Endodermal cell (in vitro differentiated cells): ENCODE results near the gene GALNT9. TPM values are rescaled to one million over a fixed set of nuclear protein-coding genes. Genes with fewer than 3 reads are reported as not detected.

Source experiments
- DNase-seq: peaks from one replicate; pipeline ENCODE4 v3.0.0-alpha.2; 2017
- H3K27ac ChIP-seq: 2 replicates; pipeline ENCODE4 v1.5.1; 2013; ENCODE audit warnings: mild to moderate bottlenecking, low read depth, low read length, moderate library complexity
- H3K27me3 ChIP-seq: 2 replicates; pipeline ENCODE4 v1.6.1; 2013; ENCODE audit warnings: mild to moderate bottlenecking, low read length, moderate library complexity; ENCODE audit not compliant: insufficient read depth, control insufficient read depth, poor library complexity, severe bottlenecking
- H3K36me3 ChIP-seq: 2 replicates; pipeline ENCODE4 v1.7.0; 2013; ENCODE audit warnings: mild to moderate bottlenecking, low read length, moderate library complexity; ENCODE audit not compliant: control insufficient read depth, insufficient read depth
- H3K4me1 ChIP-seq: one replicate; pipeline ENCODE4 v1.7.0; 2013; ENCODE audit warnings: low read length; ENCODE audit not compliant: control insufficient read depth, insufficient read depth
- H3K4me3 ChIP-seq: 2 replicates; pipeline ENCODE4 v1.5.1; 2013; ENCODE audit warnings: mild to moderate bottlenecking, low read length, moderate library complexity
- H3K9ac ChIP-seq: 2 replicates; pipeline ENCODE4 v1.6.1; 2013; ENCODE audit warnings: mild to moderate bottlenecking, low read length, moderate library complexity; ENCODE audit not compliant: poor library complexity, severe bottlenecking; ENCODE audit errors: extremely low read depth
- H3K9me3 ChIP-seq: 2 replicates; pipeline ENCODE4 v1.6.1; 2013; ENCODE audit warnings: mild to moderate bottlenecking, low read length, moderate library complexity; ENCODE audit not compliant: control insufficient read depth
- H3K27ac Mint-ChIP-seq: 2 replicates; pipeline ENCODE4 v1.8.0; 2020; ENCODE audit warnings: mixed read lengths
- H3K27me3 Mint-ChIP-seq: 2 replicates; pipeline ENCODE4 v1.8.0; 2021; ENCODE audit warnings: mild to moderate bottlenecking, mixed read lengths; ENCODE audit not compliant: insufficient read depth
- H3K36me3 Mint-ChIP-seq: 2 replicates; pipeline ENCODE4 v1.8.0; 2020; ENCODE audit warnings: low read depth, mixed read lengths
- H3K4me1 Mint-ChIP-seq: 2 replicates; pipeline ENCODE4 v1.8.0; 2020; ENCODE audit warnings: mixed read lengths
- H3K4me3 Mint-ChIP-seq: 2 replicates; pipeline ENCODE4 v1.8.0; 2020; ENCODE audit warnings: mild to moderate bottlenecking, moderate library complexity, mixed read lengths
- H3K9me3 Mint-ChIP-seq: 2 replicates; pipeline ENCODE4 v1.8.0; 2020; ENCODE audit warnings: mild to moderate bottlenecking, mixed read lengths
- WGBS, 2 experiments: methylation state at CpG; one replicate each; pipeline versions ENCODE4 v1.1.5 to v1.1.7; 2013; ENCODE audit warnings: missing lambda C conversion rate in 2 of 2, mixed read lengths in 1 of 2; ENCODE audit not compliant: insufficient coverage in 1 of 2, insufficient read length in 1 of 2; 5-methylcytosine and 5-hydroxymethylcytosine counted together
- total RNA-seq, 2 donors: library from RNA; stranded (reverse); fragmentation: NEBNext Ultra II Directional in 1 of 2; extraction: Animal tissue kit (Norgen Biotek cat#: 25700) in 1 of 2; gene quantifications; 2 replicates in 1 of 2; 3 replicates in 1 of 2; pipeline ENCODE4 v1.2.1, GENCODE V29; 2021
- TF ChIP-seq, protein P1 (sequence below): fragments of 200-600 bp; sonication (generic); conservative IDR thresholded peaks from 2 replicates; pipeline ENCODE4 v1.5.0; 2021; ENCODE audit warnings: antibody characterized with exemption, mild to moderate bottlenecking

GALNT9 gene
- total RNA-seq, 2 donors from 2014 or later = 0.13 TPM; not detected in 1

DNA sequence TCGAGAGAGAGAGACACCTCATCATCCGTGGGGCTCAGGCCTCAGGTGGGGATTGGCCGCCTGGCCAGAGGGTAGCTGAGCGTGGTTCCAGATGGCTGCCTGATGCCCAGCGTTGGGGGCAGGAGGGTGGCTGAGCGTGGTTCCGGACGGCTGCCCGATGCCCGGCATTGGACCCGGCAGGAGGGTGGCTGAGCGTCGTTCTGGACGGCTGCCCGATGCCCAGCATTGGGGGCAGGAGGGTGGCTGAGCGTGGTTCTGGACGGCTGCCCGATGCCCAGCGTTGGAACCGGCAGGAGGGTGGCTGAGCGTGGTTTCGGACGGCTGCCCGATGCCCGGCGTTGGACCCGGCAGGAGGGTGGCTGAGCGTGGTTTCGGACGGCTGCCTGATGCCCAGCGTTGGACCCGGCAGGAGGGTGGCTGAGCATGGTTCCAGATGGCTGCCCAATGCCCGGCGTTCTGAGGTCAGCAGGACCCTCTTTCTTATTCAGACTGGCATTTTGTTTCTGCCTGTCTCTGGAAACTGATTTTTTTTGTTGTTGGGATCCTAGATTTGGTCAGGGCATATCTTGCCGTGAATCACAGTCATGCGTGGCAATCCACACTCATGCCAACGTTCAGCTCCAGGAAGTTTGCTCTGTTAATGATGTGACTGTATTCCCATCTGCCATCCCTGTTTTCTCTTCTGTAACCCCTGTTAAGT is 40.7 kb downstream of the GALNT9 start:
- TF ChIP-seq, protein P1, sequence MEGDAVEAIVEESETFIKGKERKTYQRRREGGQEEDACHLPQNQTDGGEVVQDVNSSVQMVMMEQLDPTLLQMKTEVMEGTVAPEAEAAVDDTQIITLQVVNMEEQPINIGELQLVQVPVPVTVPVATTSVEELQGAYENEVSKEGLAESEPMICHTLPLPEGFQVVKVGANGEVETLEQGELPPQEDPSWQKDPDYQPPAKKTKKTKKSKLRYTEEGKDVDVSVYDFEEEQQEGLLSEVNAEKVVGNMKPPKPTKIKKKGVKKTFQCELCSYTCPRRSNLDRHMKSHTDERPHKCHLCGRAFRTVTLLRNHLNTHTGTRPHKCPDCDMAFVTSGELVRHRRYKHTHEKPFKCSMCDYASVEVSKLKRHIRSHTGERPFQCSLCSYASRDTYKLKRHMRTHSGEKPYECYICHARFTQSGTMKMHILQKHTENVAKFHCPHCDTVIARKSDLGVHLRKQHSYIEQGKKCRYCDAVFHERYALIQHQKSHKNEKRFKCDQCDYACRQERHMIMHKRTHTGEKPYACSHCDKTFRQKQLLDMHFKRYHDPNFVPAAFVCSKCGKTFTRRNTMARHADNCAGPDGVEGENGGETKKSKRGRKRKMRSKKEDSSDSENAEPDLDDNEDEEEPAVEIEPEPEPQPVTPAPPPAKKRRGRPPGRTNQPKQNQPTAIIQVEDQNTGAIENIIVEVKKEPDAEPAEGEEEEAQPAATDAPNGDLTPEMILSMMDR = no peak
- Histone ChIP-seq H3K36me3 (no peaks in the 10 kb centered on the region), H3K4me3 (no peak overlapping the region), H3K9me3 (peaks cover 44% of the 10 kb centered on the region), H3K9ac (no peak overlapping the region), H3K27me3 (no peaks in the 10 kb centered on the region), H3K4me1 (no peaks in the 10 kb centered on the region), H3K27ac (no peak overlapping the region)
- Mint-ChIP-seq H3K9me3 (peaks cover 3% of the 10 kb centered on the region), H3K4me1 (no peaks in the 10 kb centered on the region), H3K36me3 (no peaks in the 10 kb centered on the region), H3K27ac (no peak overlapping the region), H3K4me3 (no peak overlapping the region), H3K27me3 (peaks cover 22% of the 10 kb centered on the region)
- 87 to 91% methylated on average over 37 of the region's 37 CpGs for WGBS, 2 experiments
- DNase-seq = no peak

DNA sequence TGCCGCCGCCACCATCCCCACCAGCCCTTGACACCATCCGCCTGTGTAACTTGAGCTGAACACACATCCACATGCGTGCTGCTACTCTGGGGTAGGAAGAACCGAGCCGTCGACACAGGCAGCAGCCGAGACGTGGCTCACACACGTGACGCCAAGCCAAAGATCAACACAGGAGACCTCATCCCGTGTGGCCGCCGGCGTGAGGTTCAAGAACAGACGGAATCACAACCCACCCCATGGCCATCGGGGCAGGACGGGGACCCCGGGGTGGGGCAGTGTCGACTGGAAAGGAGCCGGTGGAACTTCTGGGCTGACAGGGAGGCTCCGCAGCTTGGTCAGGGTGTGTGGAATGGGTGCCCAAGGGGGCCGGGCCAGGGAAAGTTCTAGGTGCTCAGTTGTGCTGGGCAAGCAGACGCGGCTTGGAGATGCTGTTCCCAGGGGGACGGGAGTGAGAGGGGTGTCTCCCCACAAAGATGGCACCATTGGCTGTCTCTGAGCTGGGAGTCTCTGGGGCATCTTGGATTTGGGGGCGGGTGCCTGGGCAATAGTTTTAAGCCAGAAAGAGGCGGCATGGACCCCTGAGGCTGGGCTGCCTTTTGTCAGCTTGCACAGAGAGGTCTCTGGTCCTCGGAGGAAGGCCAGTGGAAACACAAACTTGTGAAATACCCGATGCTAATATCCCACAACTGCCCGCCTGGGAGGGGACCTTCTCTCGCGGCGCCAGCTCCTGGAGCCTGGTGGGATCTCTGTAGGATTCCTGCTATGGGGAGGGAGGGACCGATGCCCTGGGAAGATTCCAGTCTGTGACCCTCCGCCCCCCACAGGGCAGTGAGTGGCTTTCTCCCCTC is 41.8 kb downstream of the GALNT9 start:
- no peak overlapping the region for H3K27ac Mint-ChIP-seq
- Histone ChIP-seq H3K4me1 (no peaks in the 10 kb centered on the region), H3K27ac (no peak overlapping the region), H3K4me3 (no peak overlapping the region), H3K36me3 (no peaks in the 10 kb centered on the region), H3K27me3 (no peaks in the 10 kb centered on the region), H3K9me3 (peaks cover 34% of the 10 kb centered on the region), H3K9ac (no peak overlapping the region)
- no peaks in the 10 kb centered on the region for H3K36me3 Mint-ChIP-seq
- no peak for DNase-seq
- no peak overlapping the region for H3K4me3 Mint-ChIP-seq
- peaks cover 14% of the 10 kb centered on the region for H3K27me3 Mint-ChIP-seq
- 84 to 86% methylated on average over 30 to 36 of the region's 36 CpGs for WGBS, 2 experiments
- H3K9me3 Mint-ChIP-seq = peaks cover 3% of the 10 kb centered on the region
- TF ChIP-seq, protein P1 = no peak
- no peaks in the 10 kb centered on the region for H3K4me1 Mint-ChIP-seq

DNA sequence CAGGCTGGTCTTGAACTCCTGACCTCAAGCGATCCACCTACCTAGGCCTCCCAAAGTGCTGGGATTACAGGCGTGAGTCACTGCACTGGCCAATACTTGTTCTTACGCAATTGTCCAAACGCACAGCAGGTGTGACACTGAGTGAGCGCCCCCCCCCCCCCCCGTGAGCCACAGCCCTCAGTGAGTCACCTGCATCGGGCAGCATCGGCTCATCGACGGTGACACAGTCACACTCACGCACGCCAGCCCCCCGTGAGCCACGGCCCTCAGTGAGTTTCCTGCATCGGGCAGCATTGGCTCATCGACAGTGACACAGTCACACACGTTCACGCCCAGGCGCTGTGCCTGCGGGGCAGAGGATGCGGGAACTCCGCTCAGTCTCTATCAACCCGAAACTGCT is 42.5 kb downstream of the GALNT9 start:
- peaks cover 27% of the 10 kb centered on the region for H3K9me3 ChIP-seq
- peaks cover under 1% of the 10 kb centered on the region for H3K9me3 Mint-ChIP-seq
- H3K27me3 Mint-ChIP-seq = peaks cover 9% of the 10 kb centered on the region
- no peaks in the 10 kb centered on the region for H3K4me1 Mint-ChIP-seq
- 84 to 88% methylated on average over 22 to 23 of the region's 23 CpGs for WGBS, 2 experiments
- H3K4me3 Mint-ChIP-seq = no peak overlapping the region
- H3K36me3 Mint-ChIP-seq = no peaks in the 10 kb centered on the region
- H3K27me3 ChIP-seq = no peaks in the 10 kb centered on the region
- H3K9ac ChIP-seq = no peak overlapping the region
- no peaks in the 10 kb centered on the region for H3K36me3 ChIP-seq
- no peaks in the 10 kb centered on the region for H3K4me1 ChIP-seq
- DNase-seq = no peak
- H3K27ac Mint-ChIP-seq = no peak overlapping the region
- H3K27ac ChIP-seq = no peak overlapping the region
- H3K4me3 ChIP-seq = no peak overlapping the region
- TF ChIP-seq, protein P1 = no peak
